IMR-90 (cell line): ENCODE data around the gene PRAMEF8. TPM values are rescaled to one million over a fixed set of nuclear protein-coding genes. Genes with fewer than 3 reads are reported as not detected.
"Not testable (repeated sequence)": the region's sequence is repeated elsewhere in the genome, so short reads cannot be mapped to it uniquely, and the experiment has no call there.

ENCODE experiments used
- ATAC-seq: fragments of 200-7000 bp; cut with Tn5 transposase; 2 replicates; pipeline ENCODE4 v1.9.1; 2020; ENCODE audit warnings: low read depth, mild to moderate bottlenecking, moderate library complexity
- BruUV-seq: library from RNA; stranded (reverse); fragments of 400-500 nt; replicated peaks from 2 replicates; lab custom pipeline; 2021; lab: Mats Ljungman, UMichigan
- CTCF ChIA-PET: fragments of 300-600 bp; formaldehyde crosslinking; extraction: SDS; loops from one replicate; lab custom pipeline; 2021; ENCODE audit warnings: antibody characterized with exemption; lab: Yijun Ruan, JAX
- POLR2A ChIA-PET: fragments of 300-600 bp; sonication (Branson Sonifier 250); formaldehyde crosslinking; loops from one replicate; lab custom pipeline; 2022; ENCODE audit warnings: antibody characterized with exemption; ENCODE audit not compliant: unreplicated experiment; lab: Charles Lee
- DNase-seq: peaks from one replicate; pipeline ENCODE4 v3.0.0; 2013
- H2AFZ ChIP-seq: replicated peaks from 2 replicates; pipeline ENCODE3; 2013; ENCODE audit warnings: low read length, mild to moderate bottlenecking; ENCODE audit not compliant: poor library complexity
- H2AK5ac ChIP-seq: 2 replicates; pipeline ENCODE4 v1.6.1; 2013; ENCODE audit warnings: low read depth, low read length, inconsistent platforms
- H2AK9ac ChIP-seq: replicated peaks from 2 replicates; pipeline ENCODE3; 2013; ENCODE audit warnings: mild to moderate bottlenecking, low read depth, low read length, moderate library complexity; ENCODE audit not compliant: poor library complexity
- H2BK120ac ChIP-seq: 2 replicates; pipeline ENCODE4 v1.6.1; 2013; ENCODE audit warnings: low read depth, low read length, inconsistent platforms
- H2BK15ac ChIP-seq: 3 replicates; pipeline ENCODE4 v1.6.1; 2013; ENCODE audit warnings: low read depth, low read length, inconsistent platforms
- H2BK20ac ChIP-seq: 2 replicates; pipeline ENCODE4 v1.6.1; 2013; ENCODE audit warnings: low read depth, mild to moderate bottlenecking, inconsistent platforms, low read length, moderate library complexity
- H2BK5ac ChIP-seq: 2 replicates; pipeline ENCODE4 v1.6.1; 2013; ENCODE audit warnings: mild to moderate bottlenecking, low read depth, low read length, inconsistent platforms; ENCODE audit not compliant: poor library complexity, severe bottlenecking
- H3K14ac ChIP-seq: replicated peaks from 2 replicates; pipeline ENCODE4 v1.6.1; 2013; ENCODE audit warnings: low read depth, low read length, inconsistent platforms
- H3K18ac ChIP-seq: 2 replicates; pipeline ENCODE4 v1.6.1; 2013; ENCODE audit warnings: low read depth, low read length, control low read depth
- H3K23ac ChIP-seq: 2 replicates; pipeline ENCODE4 v1.6.1; 2013; ENCODE audit warnings: low read depth, low read length, inconsistent platforms
- H3K27ac ChIP-seq: 2 replicates; pipeline ENCODE4 v1.5.1; 2013; ENCODE audit warnings: mild to moderate bottlenecking, control low read depth, low read length; ENCODE audit not compliant: insufficient read depth
- H3K27me3 ChIP-seq: 2 replicates; pipeline ENCODE4 v1.6.1; 2013; ENCODE audit warnings: low read length; ENCODE audit not compliant: control insufficient read depth, insufficient read depth
- H3K36me3 ChIP-seq: 2 replicates; pipeline ENCODE4 v1.6.1; 2013; ENCODE audit warnings: low read length, mixed read lengths; ENCODE audit not compliant: control insufficient read depth, insufficient read depth
- H3K4ac ChIP-seq: 2 replicates; pipeline ENCODE4 v1.6.1; 2013; ENCODE audit warnings: low read depth, low read length, inconsistent platforms
- H3K4me1 ChIP-seq: 2 replicates; pipeline ENCODE4 v1.6.1; 2013; ENCODE audit warnings: low read length, mixed read lengths; ENCODE audit not compliant: control insufficient read depth, insufficient read depth
- H3K4me2 ChIP-seq: 2 replicates; pipeline ENCODE4 v1.6.1; 2013; ENCODE audit warnings: low read depth, mild to moderate bottlenecking, control low read depth, low read length, moderate library complexity
- H3K4me3 ChIP-seq: 2 replicates; pipeline ENCODE4 v1.5.1; 2013; ENCODE audit warnings: low read depth, mild to moderate bottlenecking, control low read depth, low read length, moderate library complexity; ENCODE audit not compliant: insufficient read depth
- H3K56ac ChIP-seq: 2 replicates; pipeline ENCODE4 v1.6.1; 2013; ENCODE audit warnings: low read length, inconsistent platforms; ENCODE audit not compliant: insufficient read depth; ENCODE audit errors: extremely low read depth
- H3K79me1 ChIP-seq, 2 experiments: 2 replicates each; pipeline ENCODE4 v1.6.1; 2013; ENCODE audit warnings: low read length in 2 of 2, inconsistent platforms in 1 of 2, low read depth in 1 of 2
- H3K9ac ChIP-seq: 2 replicates; pipeline ENCODE4 v1.6.1; 2013; ENCODE audit warnings: low read depth, low read length, control low read depth
- H3K9me1 ChIP-seq: 2 replicates; pipeline ENCODE4 v1.6.1; 2013; ENCODE audit warnings: low read length, inconsistent platforms; ENCODE audit not compliant: insufficient read depth
- H3K9me3 ChIP-seq: 2 replicates; pipeline ENCODE4 v1.6.1; 2013; ENCODE audit warnings: low read length; ENCODE audit not compliant: control insufficient read depth, insufficient read depth
- H4K20me1 ChIP-seq: 2 replicates; pipeline ENCODE4 v1.6.1; 2013; ENCODE audit warnings: low read length, inconsistent platforms; ENCODE audit not compliant: insufficient read depth
- H4K5ac ChIP-seq: 2 replicates; pipeline ENCODE4 v1.6.1; 2013; ENCODE audit warnings: mild to moderate bottlenecking, low read depth, low read length, control low read depth
- H4K8ac ChIP-seq, 2 experiments: 2 replicates each; pipeline ENCODE4 v1.6.1; 2013; ENCODE audit warnings: low read depth in 2 of 2, low read length in 2 of 2, control low read depth in 1 of 2, inconsistent platforms in 1 of 2
- H4K91ac ChIP-seq: 2 replicates; pipeline ENCODE4 v1.6.1; 2013; ENCODE audit warnings: low read depth, low read length, inconsistent platforms; ENCODE audit not compliant: insufficient read depth
- WGBS, 2 experiments: methylation state at CpG; one replicate each; pipeline versions ENCODE4 v1.1.5 to v1.1.7; 2013; ENCODE audit warnings: missing lambda C conversion rate in 2 of 2; ENCODE audit not compliant: insufficient read length in 1 of 2; ENCODE audit errors: extremely low coverage in 2 of 2; 5-methylcytosine and 5-hydroxymethylcytosine counted together
- dilution Hi-C: fragments of 300-500 bp; cut with HindIII; formaldehyde crosslinking; loops from one replicate; pipeline ENCODE4 v1.14.3; 2018; ENCODE audit warnings: low sequenced_read_pairs; ENCODE audit not compliant: unreplicated experiment
- in situ Hi-C: fragments of 300-500 bp; cut with MboI; formaldehyde crosslinking; loops from 3 replicates; pipeline ENCODE4 v1.14.3; 2019; ENCODE audit warnings: low sequenced_read_pairs, inconsistent platforms, mixed read lengths
- intact Hi-C: fragments of 100-400 bp; cut with micrococcal nuclease; formaldehyde crosslinking; loops from 2 replicates; pipeline ENCODE4 v1.10.0; 2022
- polyA plus RNA-seq, 3 experiments: library from polyadenylated mRNA; depleted of rRNA; stranded (reverse); fragments of >200 nt; gene quantifications; 2 replicates each; pipeline ENCODE4 v1.2.3, GENCODE V29; 2012; ENCODE audit warnings: low replicate concordance in 1 of 3
- total RNA-seq: library from RNA; depleted of rRNA; stranded (reverse); fragments of >200 nt; gene quantifications from 2 replicates; pipeline ENCODE4 v1.2.3, GENCODE V29; 2012

The PRAMEF8 gene
- total and polyA plus RNA-seq, 2 of the 4 experiments (the other 2 are of a cell fraction) = not detected

- H4K91ac ChIP-seq, H3K14ac ChIP-seq, H3K79me1 ChIP-seq, H3K36me3 ChIP-seq, intact Hi-C loops, H2AK5ac ChIP-seq, H3K9me3 ChIP-seq, H2BK15ac ChIP-seq, H2AK9ac ChIP-seq, H3K9ac ChIP-seq, H3K4me3 ChIP-seq, BruUV-seq, H4K20me1 ChIP-seq, H3K4me2 ChIP-seq, in situ Hi-C loops, H2BK20ac ChIP-seq, H3K4ac ChIP-seq, H3K23ac ChIP-seq, H3K4me1 ChIP-seq, H4K8ac ChIP-seq, DNase-seq, H3K56ac ChIP-seq, CTCF ChIA-PET, H3K27ac ChIP-seq, H3K18ac ChIP-seq, POLR2A ChIA-PET, dilution Hi-C loops, H4K5ac ChIP-seq, H2BK120ac ChIP-seq, H2BK5ac ChIP-seq, H3K27me3 ChIP-seq, ATAC-seq, H2AFZ ChIP-seq, H3K9me1 ChIP-seq: not testable (repeated sequence)
- no CpG with 5 or more reads among the region's 6 CpGs for WGBS, 2 experiments
Observed at GRCh38 chr1:13277016-13277415, 7.9 kb downstream of the PRAMEF8 start.

GRCh38 chr1:13265124-13265523, 19.8 kb downstream of the PRAMEF8 start:
- H2BK15ac ChIP-seq, H2AFZ ChIP-seq, dilution Hi-C loops, POLR2A ChIA-PET, H3K27me3 ChIP-seq, H4K5ac ChIP-seq, H2BK5ac ChIP-seq, H4K91ac ChIP-seq, H3K4me3 ChIP-seq, H3K4me1 ChIP-seq, DNase-seq, H4K20me1 ChIP-seq, H3K14ac ChIP-seq, H3K9me1 ChIP-seq, H3K4me2 ChIP-seq, H3K9ac ChIP-seq, H3K36me3 ChIP-seq, BruUV-seq, H2AK5ac ChIP-seq, H2BK120ac ChIP-seq, H3K9me3 ChIP-seq, H3K23ac ChIP-seq, H2AK9ac ChIP-seq, H3K79me1 ChIP-seq, intact Hi-C loops, CTCF ChIA-PET, ATAC-seq, H4K8ac ChIP-seq, H2BK20ac ChIP-seq, in situ Hi-C loops, H3K27ac ChIP-seq, H3K56ac ChIP-seq, H3K18ac ChIP-seq, H3K4ac ChIP-seq: not testable (repeated sequence)
- WGBS, 2 experiments = no CpG with 5 or more reads among the region's 3 CpGs
